Endodermal cell (in vitro differentiated cells): ENCODE data around the gene CFAP54. TPM values are rescaled to one million over a fixed set of nuclear protein-coding genes. Genes with fewer than 3 reads are reported as not detected.

Source experiments
- DNase-seq: peaks from one replicate; pipeline ENCODE4 v3.0.0-alpha.2; 2017
- H3K27ac ChIP-seq: 2 replicates; pipeline ENCODE4 v1.5.1; 2013; ENCODE audit warnings: mild to moderate bottlenecking, low read depth, low read length, moderate library complexity
- H3K27me3 ChIP-seq: 2 replicates; pipeline ENCODE4 v1.6.1; 2013; ENCODE audit warnings: mild to moderate bottlenecking, low read length, moderate library complexity; ENCODE audit not compliant: insufficient read depth, control insufficient read depth, poor library complexity, severe bottlenecking
- H3K36me3 ChIP-seq: 2 replicates; pipeline ENCODE4 v1.7.0; 2013; ENCODE audit warnings: mild to moderate bottlenecking, low read length, moderate library complexity; ENCODE audit not compliant: control insufficient read depth, insufficient read depth
- H3K4me1 ChIP-seq: one replicate; pipeline ENCODE4 v1.7.0; 2013; ENCODE audit warnings: low read length; ENCODE audit not compliant: control insufficient read depth, insufficient read depth
- H3K4me3 ChIP-seq: 2 replicates; pipeline ENCODE4 v1.5.1; 2013; ENCODE audit warnings: mild to moderate bottlenecking, low read length, moderate library complexity
- H3K9ac ChIP-seq: 2 replicates; pipeline ENCODE4 v1.6.1; 2013; ENCODE audit warnings: mild to moderate bottlenecking, low read length, moderate library complexity; ENCODE audit not compliant: poor library complexity, severe bottlenecking; ENCODE audit errors: extremely low read depth
- H3K9me3 ChIP-seq: 2 replicates; pipeline ENCODE4 v1.6.1; 2013; ENCODE audit warnings: mild to moderate bottlenecking, low read length, moderate library complexity; ENCODE audit not compliant: control insufficient read depth
- H3K27ac Mint-ChIP-seq: 2 replicates; pipeline ENCODE4 v1.8.0; 2020; ENCODE audit warnings: mixed read lengths
- H3K27me3 Mint-ChIP-seq: 2 replicates; pipeline ENCODE4 v1.8.0; 2021; ENCODE audit warnings: mild to moderate bottlenecking, mixed read lengths; ENCODE audit not compliant: insufficient read depth
- H3K36me3 Mint-ChIP-seq: 2 replicates; pipeline ENCODE4 v1.8.0; 2020; ENCODE audit warnings: low read depth, mixed read lengths
- H3K4me1 Mint-ChIP-seq: 2 replicates; pipeline ENCODE4 v1.8.0; 2020; ENCODE audit warnings: mixed read lengths
- H3K4me3 Mint-ChIP-seq: 2 replicates; pipeline ENCODE4 v1.8.0; 2020; ENCODE audit warnings: mild to moderate bottlenecking, moderate library complexity, mixed read lengths
- H3K9me3 Mint-ChIP-seq: 2 replicates; pipeline ENCODE4 v1.8.0; 2020; ENCODE audit warnings: mild to moderate bottlenecking, mixed read lengths
- WGBS, 2 experiments: methylation state at CpG; one replicate each; pipeline versions ENCODE4 v1.1.5 to v1.1.7; 2013; ENCODE audit warnings: missing lambda C conversion rate in 2 of 2, mixed read lengths in 1 of 2; ENCODE audit not compliant: insufficient coverage in 1 of 2, insufficient read length in 1 of 2; 5-methylcytosine and 5-hydroxymethylcytosine counted together
- total RNA-seq, 2 donors: library from RNA; stranded (reverse); fragmentation: NEBNext Ultra II Directional in 1 of 2; extraction: Animal tissue kit (Norgen Biotek cat#: 25700) in 1 of 2; gene quantifications; 2 replicates in 1 of 2; 3 replicates in 1 of 2; pipeline ENCODE4 v1.2.1, GENCODE V29; 2021
- TF ChIP-seq, protein P1 (sequence below): fragments of 200-600 bp; sonication (generic); conservative IDR thresholded peaks from 2 replicates; pipeline ENCODE4 v1.5.0; 2021; ENCODE audit warnings: antibody characterized with exemption, mild to moderate bottlenecking

The CFAP54 gene
- total RNA-seq, 2 donors from 2014 or later: 1.5 to 1.7 TPM

DNA sequence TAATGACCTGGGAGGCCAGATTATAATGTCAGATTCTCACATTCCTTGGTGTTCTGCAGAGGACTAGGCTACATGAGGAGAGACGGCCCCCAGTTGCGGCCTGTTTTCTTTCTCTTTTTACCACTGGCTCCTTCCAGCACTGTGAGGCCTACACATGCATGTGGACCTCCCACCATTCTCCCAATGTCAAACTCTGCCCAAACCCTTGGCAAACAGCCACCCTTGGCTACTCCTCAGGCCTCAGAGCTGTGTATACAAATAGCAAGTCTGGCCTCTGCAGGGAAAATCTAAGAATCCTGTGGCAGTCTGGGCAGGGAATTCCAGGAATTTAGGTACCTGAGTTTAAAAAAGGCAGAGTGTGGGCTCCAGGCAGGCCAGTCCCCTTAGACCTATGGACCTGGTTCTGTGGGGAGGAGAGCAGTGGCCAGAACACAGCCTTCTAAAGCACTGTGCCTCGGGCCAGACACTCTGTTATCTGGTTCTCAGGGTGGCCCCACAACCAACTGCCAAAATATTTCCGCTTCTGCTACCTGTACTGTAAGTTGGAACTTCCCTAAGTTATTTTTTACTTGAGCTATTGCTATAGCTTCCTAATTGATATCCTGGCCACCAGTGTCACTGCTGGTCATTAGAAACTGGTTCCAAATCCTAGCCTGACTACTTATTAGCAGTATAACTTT lies 397.8 kb downstream of the CFAP54 start:
- no peaks in the 10 kb centered on the region for H3K9me3 Mint-ChIP-seq
- no peaks in the 10 kb centered on the region for H3K36me3 ChIP-seq

DNA sequence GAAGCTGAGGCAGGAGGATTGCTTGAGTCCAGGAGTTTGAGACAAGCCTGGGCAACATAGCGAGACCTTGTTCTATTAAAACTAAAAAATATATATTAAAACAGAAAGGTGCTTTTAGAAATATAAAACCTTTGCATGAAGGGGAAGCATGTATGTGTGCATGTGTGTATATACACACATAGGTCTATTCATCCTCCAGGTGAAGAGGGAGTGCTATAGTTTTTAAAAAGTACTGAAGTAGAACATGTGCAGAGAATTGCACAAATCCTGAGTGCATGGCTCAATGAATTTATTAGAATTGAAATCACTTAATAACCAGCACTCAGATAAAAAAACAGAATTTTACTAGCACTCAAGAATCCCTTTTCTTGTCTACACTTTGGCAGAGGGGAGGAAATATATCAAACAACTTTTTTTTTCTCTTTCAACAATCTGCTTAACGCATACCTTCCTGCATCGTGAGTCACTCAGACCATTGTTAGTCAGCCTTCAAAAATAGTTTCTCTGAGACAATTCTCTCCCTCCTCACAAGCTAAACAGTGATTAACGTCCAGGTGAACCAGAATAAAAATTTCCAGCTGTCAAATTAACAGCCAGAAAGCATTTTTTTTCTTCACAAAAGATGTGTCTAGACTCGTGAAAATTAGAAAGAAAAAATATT lies 400.0 kb downstream of the CFAP54 start:
- Mint-ChIP-seq H3K27ac (no peak overlapping the region), H3K27me3 (peaks cover 2% of the 10 kb centered on the region), H3K4me1 (peaks cover 5% of the 10 kb centered on the region), H3K9me3 (peaks cover 14% of the 10 kb centered on the region), H3K4me3 (no peak overlapping the region), H3K36me3 (no peaks in the 10 kb centered on the region)
- DNase-seq: no peak
- Histone ChIP-seq H3K4me3 (no peak overlapping the region), H3K36me3 (no peaks in the 10 kb centered on the region), H3K9me3 (no peaks in the 10 kb centered on the region), H3K27me3 (no peaks in the 10 kb centered on the region), H3K9ac (no peak overlapping the region), H3K27ac (no peak overlapping the region), H3K4me1 (peaks cover 6% of the 10 kb centered on the region)
- WGBS, 2 experiments: 61 to 66% methylated on average over 3 to 4 of the region's 5 CpGs
- TF ChIP-seq, protein P1, sequence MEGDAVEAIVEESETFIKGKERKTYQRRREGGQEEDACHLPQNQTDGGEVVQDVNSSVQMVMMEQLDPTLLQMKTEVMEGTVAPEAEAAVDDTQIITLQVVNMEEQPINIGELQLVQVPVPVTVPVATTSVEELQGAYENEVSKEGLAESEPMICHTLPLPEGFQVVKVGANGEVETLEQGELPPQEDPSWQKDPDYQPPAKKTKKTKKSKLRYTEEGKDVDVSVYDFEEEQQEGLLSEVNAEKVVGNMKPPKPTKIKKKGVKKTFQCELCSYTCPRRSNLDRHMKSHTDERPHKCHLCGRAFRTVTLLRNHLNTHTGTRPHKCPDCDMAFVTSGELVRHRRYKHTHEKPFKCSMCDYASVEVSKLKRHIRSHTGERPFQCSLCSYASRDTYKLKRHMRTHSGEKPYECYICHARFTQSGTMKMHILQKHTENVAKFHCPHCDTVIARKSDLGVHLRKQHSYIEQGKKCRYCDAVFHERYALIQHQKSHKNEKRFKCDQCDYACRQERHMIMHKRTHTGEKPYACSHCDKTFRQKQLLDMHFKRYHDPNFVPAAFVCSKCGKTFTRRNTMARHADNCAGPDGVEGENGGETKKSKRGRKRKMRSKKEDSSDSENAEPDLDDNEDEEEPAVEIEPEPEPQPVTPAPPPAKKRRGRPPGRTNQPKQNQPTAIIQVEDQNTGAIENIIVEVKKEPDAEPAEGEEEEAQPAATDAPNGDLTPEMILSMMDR: no peak

More for the DNA sequence above, 397.8 kb downstream of the CFAP54 start:
- H3K36me3 Mint-ChIP-seq: no peaks in the 10 kb centered on the region
- 93 to 94% methylated on average over 3 to 4 of the region's 4 CpGs for WGBS, 2 experiments
- DNase-seq: peak; percentile 63
- no peak overlapping the region for H3K27ac Mint-ChIP-seq
- no peak overlapping the region for H3K9ac ChIP-seq
- H3K4me3 ChIP-seq: no peak overlapping the region
- peaks cover 2% of the 10 kb centered on the region for H3K27me3 Mint-ChIP-seq
- no peak overlapping the region for H3K27ac ChIP-seq
- H3K9me3 ChIP-seq: no peaks in the 10 kb centered on the region
- H3K4me1 Mint-ChIP-seq: peaks cover 5% of the 10 kb centered on the region
- H3K4me3 Mint-ChIP-seq: no peak overlapping the region
- TF ChIP-seq, protein P1: no peak
- peaks cover 6% of the 10 kb centered on the region for H3K4me1 ChIP-seq
- no peaks in the 10 kb centered on the region for H3K27me3 ChIP-seq

DNA sequence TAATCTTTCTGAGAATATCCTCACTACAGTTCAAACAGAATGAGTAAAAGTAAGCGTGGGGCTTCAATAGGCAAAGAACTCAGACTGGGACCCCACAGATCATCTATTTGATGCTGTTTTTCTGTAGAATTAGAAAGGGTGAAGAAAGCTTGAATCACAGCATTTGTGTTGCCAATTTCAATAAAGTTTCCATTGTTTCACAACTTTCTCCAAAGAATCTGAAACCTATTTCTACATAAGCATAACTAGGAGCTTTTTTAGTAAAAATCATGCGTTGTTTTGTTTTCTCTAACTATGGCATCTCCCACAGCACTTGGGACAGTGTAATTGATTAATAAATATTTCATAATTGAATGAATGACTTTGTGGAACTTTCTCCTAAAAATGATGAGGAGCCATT lies 401.0 kb downstream of the CFAP54 start:
- peaks cover 6% of the 10 kb centered on the region for H3K4me1 ChIP-seq
- H3K4me1 Mint-ChIP-seq: peaks cover 5% of the 10 kb centered on the region
- TF ChIP-seq, protein P1: no peak
- peaks cover 2% of the 10 kb centered on the region for H3K27me3 Mint-ChIP-seq
- 93 to 100% methylated on average over 1 to 2 of the region's 2 CpGs for WGBS, 2 experiments
- H3K4me3 Mint-ChIP-seq: no peak overlapping the region
- H3K9me3 Mint-ChIP-seq: peaks cover 21% of the 10 kb centered on the region
- H3K36me3 Mint-ChIP-seq: no peaks in the 10 kb centered on the region
- no peaks in the 10 kb centered on the region for H3K9me3 ChIP-seq
- H3K4me3 ChIP-seq: no peak overlapping the region
- no peaks in the 10 kb centered on the region for H3K36me3 ChIP-seq
- H3K9ac ChIP-seq: no peak overlapping the region
- no peak overlapping the region for H3K27ac ChIP-seq
- no peak overlapping the region for H3K27ac Mint-ChIP-seq
- no peaks in the 10 kb centered on the region for H3K27me3 ChIP-seq
- DNase-seq: no peak
